Common myeloid progenitor, CD34-positive (primary cell): Measurements from ENCODE around the gene ACTBL2.
"Not testable (repeated sequence)": the region's sequence is repeated elsewhere in the genome, so short reads cannot be mapped to it uniquely, and the experiment has no call there.

Source experiments
- CTCF ChIA-PET: fragments of 350-600 bp; sonication (Branson Sonifier 250); formaldehyde crosslinking; loops from one replicate; lab custom pipeline; 2021; ENCODE audit warnings: antibody characterized with exemption; lab: Charles Lee
- POLR2A ChIA-PET: fragments of 350-600 bp; sonication (Branson Sonifier 250); formaldehyde crosslinking; loops from one replicate; lab custom pipeline; 2021; ENCODE audit warnings: antibody characterized with exemption; lab: Charles Lee
- DNase-seq, 3 donors: peaks; one replicate each; pipeline versions ENCODE4 v3.0.0 to v3.0.0-alpha.2; 2013
- H3K27ac ChIP-seq, 2 experiments: 1 replicate in 1 of 2; 2 replicates in 1 of 2; pipeline ENCODE4 v1.7.0; 2013; ENCODE audit warnings: inconsistent platforms in 2 of 2, low read length in 2 of 2, mild to moderate bottlenecking in 2 of 2, low read depth in 1 of 2, moderate library complexity in 1 of 2; ENCODE audit not compliant: severe bottlenecking in 2 of 2, insufficient read depth in 1 of 2, poor library complexity in 1 of 2
- H3K27me3 ChIP-seq, 5 experiments: replicated peaks in 2 of 5; 1 replicate in 3 of 5; 2 replicates in 2 of 5; pipeline versions ENCODE4 v1.6.1 to v1.7.0; 2013; ENCODE audit warnings: low read length in 4 of 5, mild to moderate bottlenecking in 2 of 5, moderate library complexity in 2 of 5, inconsistent platforms in 1 of 5; ENCODE audit not compliant: insufficient read depth in 5 of 5, control insufficient read depth in 4 of 5
- H3K36me3 ChIP-seq, 4 experiments: 1 replicate in 2 of 4; 2 replicates in 2 of 4; pipeline versions ENCODE4 v1.6.1 to v1.7.0; 2013; ENCODE audit warnings: low read length in 3 of 4, control low read depth in 1 of 4, mild to moderate bottlenecking in 1 of 4; ENCODE audit not compliant: control insufficient read depth in 4 of 4, insufficient read depth in 4 of 4
- H3K4me1 ChIP-seq, 4 experiments: 1 replicate in 3 of 4; 2 replicates in 1 of 4; pipeline versions ENCODE4 v1.6.1 to v1.7.1; 2013; ENCODE audit warnings: low read length in 3 of 4, mild to moderate bottlenecking in 3 of 4, control low read depth in 1 of 4, inconsistent platforms in 1 of 4, moderate library complexity in 1 of 4; ENCODE audit not compliant: control insufficient read depth in 4 of 4, insufficient read depth in 4 of 4; ENCODE audit errors: control extremely low read depth in 1 of 4
- H3K4me3 ChIP-seq, 7 experiments: 1 replicate in 4 of 7; 2 replicates in 3 of 7; pipeline versions ENCODE4 v1.5.1 to v1.7.0; 2013; ENCODE audit warnings: mild to moderate bottlenecking in 7 of 7, low read length in 6 of 7, moderate library complexity in 6 of 7, inconsistent platforms in 2 of 7, low read depth in 2 of 7, control low read depth in 1 of 7; ENCODE audit not compliant: insufficient read depth in 4 of 7, control insufficient read depth in 1 of 7; ENCODE audit errors: extremely low read depth in 1 of 7
- H3K9me3 ChIP-seq, 5 experiments: 1 replicate in 4 of 5; 2 replicates in 1 of 5; pipeline versions ENCODE4 v1.6.1 to v1.7.1; 2013; ENCODE audit warnings: low read length in 4 of 5, mild to moderate bottlenecking in 2 of 5, inconsistent platforms in 1 of 5, low read depth in 1 of 5, moderate library complexity in 1 of 5; ENCODE audit not compliant: control insufficient read depth in 4 of 5, insufficient read depth in 2 of 5; ENCODE audit errors: control extremely low read depth in 1 of 5
- WGBS: methylation state at CpG from one replicate; pipeline ENCODE4 v1.1.5; 2013; ENCODE audit not compliant: insufficient coverage; 5-methylcytosine and 5-hydroxymethylcytosine counted together

The ACTBL2 gene

DNA sequence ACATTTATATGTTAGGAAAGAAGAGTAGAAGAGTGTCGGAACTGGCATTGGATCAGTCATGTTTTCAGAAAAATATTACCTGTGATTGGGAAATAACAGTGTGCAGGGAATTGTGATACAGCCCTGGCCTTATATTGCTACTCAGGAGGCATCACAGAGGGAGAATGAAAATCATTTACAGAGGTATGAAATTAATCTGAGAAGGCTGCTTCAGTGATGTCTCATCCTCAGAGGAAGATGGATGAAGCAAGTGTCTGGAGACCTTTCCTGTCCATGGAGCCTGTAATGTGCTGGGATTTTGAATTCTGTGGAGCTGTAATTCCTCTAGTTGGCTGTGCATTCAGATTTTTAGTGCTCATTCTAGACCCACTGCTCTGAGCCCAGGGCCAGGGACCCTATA, 3.8 kb downstream of the ACTBL2 start:
- H3K9me3 ChIP-seq = no peaks in the 10 kb centered on the region
- H3K4me3 ChIP-seq = no peak overlapping the region
- DNase-seq = no peak
- POLR2A ChIA-PET = no interaction called here
- peaks cover 0 to 11% (median 0%) of the 10 kb centered on the region in 4 experiments for H3K4me1 ChIP-seq
- H3K27ac ChIP-seq = no peak overlapping the region
- 88% methylated on average over 1 of the region's 1 CpG for WGBS
- CTCF ChIA-PET = no interaction called here
- H3K27me3 ChIP-seq = no peaks in the 10 kb centered on the region
- H3K36me3 ChIP-seq = no peaks in the 10 kb centered on the region

DNA sequence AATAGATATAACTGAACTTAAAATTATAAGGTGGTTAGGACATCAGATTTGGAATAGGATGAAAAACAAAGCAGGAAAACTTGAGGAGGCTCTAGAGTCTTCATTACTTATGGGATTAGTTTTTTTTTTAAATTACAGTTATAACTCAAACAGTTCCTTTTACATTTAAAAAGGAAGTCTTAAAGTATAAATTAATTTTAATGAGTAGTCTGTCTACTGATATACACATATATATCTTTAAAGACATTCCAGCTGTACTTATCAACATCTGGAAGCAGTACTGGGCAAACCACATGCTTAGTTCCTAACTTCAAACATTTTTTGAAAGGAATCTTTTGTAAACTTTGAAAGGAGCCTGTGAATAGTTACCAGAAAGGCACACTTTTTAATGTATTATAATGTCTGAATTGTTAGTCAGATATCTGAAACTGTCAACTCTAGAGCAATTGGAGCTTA, 6.0 kb downstream of the ACTBL2 start:
- Histone ChIP-seq H3K4me3 (no peak overlapping the region), H3K27me3 (no peaks in the 10 kb centered on the region), H3K4me1 (peaks cover 0 to 11% (median 0%) of the 10 kb centered on the region in 4 experiments), H3K9me3 (no peaks in the 10 kb centered on the region), H3K36me3 (no peaks in the 10 kb centered on the region), H3K27ac (no peak overlapping the region)
- DNase-seq = no peak
- CTCF ChIA-PET = interaction anchor here (1.0 kb wide), 1 partner anchor 179 kb away, joined by 3 read pairs; no protein-coding TSS in a partner anchor
- POLR2A ChIA-PET = no interaction called here

DNA sequence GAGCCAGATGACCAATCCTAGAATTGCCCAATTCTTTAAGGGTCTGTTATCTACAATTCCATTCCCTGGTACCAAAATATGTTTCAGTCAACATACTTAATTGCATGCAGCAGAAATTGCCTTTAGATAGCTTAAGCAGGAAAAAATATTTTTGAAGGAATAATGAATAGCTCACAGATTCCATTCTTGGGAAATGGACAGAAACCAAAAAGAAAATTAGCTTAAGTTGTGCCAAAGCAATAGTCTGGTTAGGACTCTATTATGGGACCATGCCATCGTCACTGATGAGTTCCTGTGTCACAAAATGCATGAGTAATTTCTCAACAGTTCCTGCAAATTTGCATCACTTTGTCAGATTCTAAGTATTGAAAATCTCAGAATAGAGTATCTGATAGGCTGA, 12.3 kb downstream of the ACTBL2 start:
- no peak for DNase-seq
- Histone ChIP-seq H3K27me3 (no peaks in the 10 kb centered on the region), H3K9me3 (no peaks in the 10 kb centered on the region), H3K36me3 (no peaks in the 10 kb centered on the region), H3K4me3 (no peak overlapping the region), H3K27ac (no peak overlapping the region), H3K4me1 (no peaks in the 10 kb centered on the region)
- WGBS = no CpG with 5 or more reads among the region's 1 CpG
- ChIA-PET CTCF (interaction anchor here (1.0 to 1.3 kb wide), 2 partner anchors 9 to 22 kb away, joined by 4 to 5 read pairs; no protein-coding TSS in a partner anchor), POLR2A (no interaction called here)

DNA sequence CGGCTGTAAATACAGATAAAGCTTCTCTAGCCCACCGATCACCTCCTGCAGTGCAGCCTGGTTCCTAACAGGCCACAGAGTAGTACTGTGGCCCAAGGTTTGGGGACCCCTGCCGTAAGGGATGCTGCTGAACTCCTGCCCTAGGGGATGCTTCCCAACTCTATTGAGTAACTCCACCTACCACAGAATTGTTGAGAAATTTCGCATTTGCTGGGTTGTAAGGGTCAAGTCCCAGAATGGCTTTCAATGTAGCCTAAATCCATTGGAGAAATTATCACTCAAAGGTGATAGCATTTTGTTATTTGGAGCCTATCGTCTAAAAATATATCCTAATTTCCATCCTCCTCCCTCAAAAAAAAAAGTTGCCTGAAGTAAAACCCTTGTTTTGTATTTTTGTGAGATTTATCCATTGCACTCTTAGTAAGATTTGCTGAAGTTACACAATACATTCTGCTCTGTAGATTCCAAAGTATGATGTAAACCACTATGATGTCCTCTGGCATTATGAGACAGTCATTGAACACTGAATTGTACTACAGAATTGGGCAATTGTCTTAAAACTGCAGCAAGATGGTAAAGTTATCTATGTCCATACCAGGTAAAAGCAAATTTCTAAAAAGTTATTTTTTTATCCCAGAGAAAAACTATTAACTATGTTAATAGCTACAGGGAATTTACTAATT, 14.0 kb downstream of the ACTBL2 start:
- ChIA-PET POLR2A (no interaction called here), CTCF (no interaction called here)
- no peak overlapping the region for H3K27ac ChIP-seq
- no peak overlapping the region for H3K4me3 ChIP-seq
- H3K9me3 ChIP-seq = no peaks in the 10 kb centered on the region
- H3K27me3 ChIP-seq = no peaks in the 10 kb centered on the region
- DNase-seq = no peak
- no peaks in the 10 kb centered on the region for H3K4me1 ChIP-seq
- no peaks in the 10 kb centered on the region for H3K36me3 ChIP-seq
- WGBS = 100% methylated on average over 3 of the region's 5 CpGs

DNA sequence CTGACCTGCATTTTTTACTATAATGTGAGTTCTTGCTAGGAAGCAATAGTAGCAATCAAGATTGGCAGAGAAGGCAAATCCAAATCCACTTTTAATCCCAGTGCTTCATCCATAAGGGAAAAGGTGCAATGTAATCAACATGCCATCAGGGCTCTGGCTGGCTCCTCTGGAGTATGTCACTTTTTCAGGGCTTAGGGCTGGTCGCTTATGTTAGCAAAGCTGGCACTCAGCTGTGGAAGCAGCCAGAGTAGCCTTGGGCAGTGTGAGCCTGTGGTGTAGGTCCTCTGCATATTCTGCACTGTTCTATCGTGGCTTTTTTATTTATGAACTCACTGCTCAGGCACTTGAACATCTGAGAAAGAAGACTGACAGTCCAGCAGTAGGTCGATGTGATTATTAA, 16.1 kb downstream of the ACTBL2 start:
- ChIA-PET POLR2A (no interaction called here), CTCF (no interaction called here)
- H3K27ac ChIP-seq = no peak overlapping the region
- H3K27me3 ChIP-seq = no peaks in the 10 kb centered on the region
- H3K4me1 ChIP-seq = no peaks in the 10 kb centered on the region
- WGBS = 21% methylated on average over 2 of the region's 3 CpGs
- H3K9me3 ChIP-seq = no peaks in the 10 kb centered on the region
- H3K36me3 ChIP-seq = no peaks in the 10 kb centered on the region
- DNase-seq = no peak
- H3K4me3 ChIP-seq = no peak overlapping the region

DNA sequence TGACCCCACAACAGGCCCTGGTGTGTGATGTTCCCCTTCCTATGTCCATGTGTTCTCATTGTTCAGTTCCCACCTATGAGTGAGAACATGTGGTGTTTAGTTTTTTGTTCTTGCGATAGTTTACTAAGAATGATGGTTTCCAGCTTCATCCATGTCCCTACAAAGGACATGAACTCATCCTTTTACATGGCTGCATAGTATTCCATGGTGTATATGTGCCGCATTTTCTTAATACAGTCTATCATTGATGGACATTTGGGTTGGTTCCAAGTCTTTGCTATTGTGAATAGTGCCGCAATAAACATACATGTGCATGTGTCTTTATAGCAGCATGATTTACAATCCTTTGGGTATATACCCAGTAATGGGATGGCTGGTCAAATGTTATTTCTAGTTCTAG, 22.6 kb downstream of the ACTBL2 start:
- POLR2A ChIA-PET, CTCF ChIA-PET, H3K9me3 ChIP-seq, H3K36me3 ChIP-seq, H3K4me3 ChIP-seq, H3K27me3 ChIP-seq, H3K4me1 ChIP-seq, H3K27ac ChIP-seq, DNase-seq: not testable (repeated sequence)
- WGBS = no CpG with 5 or more reads among the region's 3 CpGs

DNA sequence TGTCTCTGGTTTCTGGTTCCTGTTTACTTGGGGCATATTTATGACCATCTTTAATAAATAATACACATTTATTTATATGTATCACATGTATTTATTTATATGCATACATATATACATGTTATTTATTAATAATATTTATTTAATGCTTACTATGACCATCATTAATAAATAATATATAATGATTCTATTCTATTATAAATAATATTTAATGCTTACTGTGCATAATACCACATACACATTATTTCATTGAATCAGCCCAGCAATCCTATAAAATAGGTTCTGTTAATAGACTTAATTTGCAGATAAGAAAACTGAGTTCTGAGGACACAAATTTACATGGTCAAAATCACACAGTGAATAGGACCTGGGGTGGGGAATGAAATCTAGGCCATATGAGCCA, 24.2 kb downstream of the ACTBL2 start:
- H3K36me3 ChIP-seq = no peaks in the 10 kb centered on the region
- ChIA-PET CTCF (no interaction called here), POLR2A (interaction anchor here (0.6 kb wide), 1 partner anchor 1159 kb away, joined by 3 read pairs; no protein-coding TSS in a partner anchor)
- no peaks in the 10 kb centered on the region for H3K9me3 ChIP-seq
- H3K27ac ChIP-seq = no peak overlapping the region
- DNase-seq = no peak
- no peaks in the 10 kb centered on the region for H3K4me1 ChIP-seq
- H3K27me3 ChIP-seq = no peaks in the 10 kb centered on the region
- no peak overlapping the region for H3K4me3 ChIP-seq
